GM21723 (cell line): Measurements from ENCODE around the gene PAK3.

Source experiments
- ATAC-seq: cut with Tn5 transposase; IDR thresholded peaks from one replicate; pipeline ENCODE4 v1.9.1; 2021; ENCODE audit warnings: mild to moderate bottlenecking, moderate library complexity; ENCODE audit not compliant: unreplicated experiment

The PAK3 gene

GRCh38 chrX:111129921-111130320 lies 33.9 kb downstream of the PAK3 start:
- no peak for ATAC-seq

GRCh38 chrX:111131572-111131971 lies 35.6 kb downstream of the PAK3 start:
- no peak for ATAC-seq

- ATAC-seq: no peak
Measured at GRCh38 chrX:111133389-111133788, 37.4 kb downstream of the PAK3 start.

GRCh38 chrX:111145878-111146277 lies 49.9 kb downstream of the PAK3 start:
- ATAC-seq: no peak

GRCh38 chrX:111151764-111152163 lies 55.8 kb downstream of the PAK3 start:
- no peak for ATAC-seq

- no peak for ATAC-seq
Measured at GRCh38 chrX:111159232-111159631, 63.2 kb downstream of the PAK3 start.

GRCh38 chrX:111164728-111165127 lies 68.7 kb downstream of the PAK3 start:
- ATAC-seq: no peak

- no peak for ATAC-seq
Measured at GRCh38 chrX:111165902-111166301, 69.9 kb downstream of the PAK3 start.

GRCh38 chrX:111167334-111167733 lies 71.3 kb downstream of the PAK3 start:
- no peak for ATAC-seq

- no peak for ATAC-seq
Measured at GRCh38 chrX:111168314-111168713, 72.3 kb downstream of the PAK3 start.

GRCh38 chrX:111169141-111169540 lies 73.2 kb downstream of the PAK3 start:
- no peak for ATAC-seq

- ATAC-seq: no peak
Measured at GRCh38 chrX:111170017-111170416, 74.0 kb downstream of the PAK3 start.

GRCh38 chrX:111180750-111181240 lies 84.8 kb downstream of the PAK3 start:
- ATAC-seq: no peak

GRCh38 chrX:111181951-111182350 lies 86.0 kb downstream of the PAK3 start:
- ATAC-seq: no peak

- no peak for ATAC-seq
Measured at GRCh38 chrX:111182997-111183396, 87.0 kb downstream of the PAK3 start.

GRCh38 chrX:111191598-111191997 lies 95.6 kb downstream of the PAK3 start:
- ATAC-seq: no peak

GRCh38 chrX:111199505-111199904 lies 103.5 kb downstream of the PAK3 start:
- ATAC-seq: no peak

- no peak for ATAC-seq
Measured at GRCh38 chrX:111200327-111200726, 104.3 kb downstream of the PAK3 start.

GRCh38 chrX:111207851-111208250 lies 111.9 kb downstream of the PAK3 start:
- ATAC-seq: no peak

- no peak for ATAC-seq
Measured at GRCh38 chrX:111216293-111216801, 120.4 kb downstream of the PAK3 start.

GRCh38 chrX:111244235-111244750 lies 148.3 kb downstream of the PAK3 start:
- no peak for ATAC-seq

- ATAC-seq: no peak
Measured at GRCh38 chrX:111254896-111255693, 159.1 kb downstream of the PAK3 start.
